HepG2 (cell line): ENCODE results near the gene PCDH11Y. TPM values are rescaled to one million over a fixed set of nuclear protein-coding genes. Genes with fewer than 3 reads are reported as not detected.
"Not testable (repeated sequence)": the region's sequence is repeated elsewhere in the genome, so short reads cannot be mapped to it uniquely, and the experiment has no call there.

Experiments
- ATAC-seq: fragments of 200-7000 bp; cut with Tn5 transposase; 3 replicates; pipeline ENCODE4 v1.9.1; 2020; ENCODE audit warnings: mild to moderate bottlenecking, moderate library complexity
- BruUV-seq: library from RNA; stranded (reverse); fragments of 400-500 nt; replicated peaks from 2 replicates; lab custom pipeline; 2021; lab: Mats Ljungman, UMichigan
- CTCF ChIA-PET: fragments of 300-600 bp; formaldehyde crosslinking; extraction: SDS; loops from one replicate; lab custom pipeline; 2021; ENCODE audit warnings: low total read pairs, inconsistent platforms, low intra/inter-chr PET ratio; lab: Yijun Ruan, JAX
- POLR2A ChIA-PET: fragments of 350-600 bp; sonication (Branson Sonifier 250); formaldehyde crosslinking; loops from one replicate; lab custom pipeline; 2020; ENCODE audit warnings: antibody characterized with exemption, inconsistent platforms; lab: Yijun Ruan, JAX
- DNase-seq: peaks from one replicate; pipeline ENCODE4 v3.0.0-alpha.2; 2015; ENCODE audit warnings: low spot score
- FAIRE-seq: peaks from 3 replicates; lab custom pipeline; 2011; peaks lifted over from hg19 to GRCh38; lab: Jason Lieb, UNC
- H2AFZ ChIP-seq: one replicate; pipeline ENCODE4 v1.6.1; 2011; ENCODE audit warnings: low read length, inconsistent platforms
- H3K27ac ChIP-seq: fragments of 300-600 bp; 3 replicates; pipeline ENCODE4 v1.8.0; 2011; ENCODE audit warnings: mixed run types, mild to moderate bottlenecking, mixed read lengths, low read length, inconsistent platforms; ENCODE audit not compliant: insufficient read depth; ENCODE audit errors: extremely low read length
- H3K27me3 ChIP-seq, 2 experiments: fragments of 200-600 bp in 1 of 2; 2 replicates in 1 of 2; 3 replicates in 1 of 2; pipeline versions ENCODE4 v1.6.0 to v1.8.0; 2011; ENCODE audit warnings: low read length in 2 of 2, mild to moderate bottlenecking in 2 of 2, moderate library complexity in 2 of 2, inconsistent platforms in 1 of 2; ENCODE audit not compliant: insufficient read depth in 2 of 2, control insufficient read depth in 1 of 2
- H3K36me3 ChIP-seq, 2 experiments: fragments of 200-600 bp in 1 of 2; replicated peaks in 1 of 2; 2 replicates in 1 of 2; 3 replicates in 1 of 2; pipeline versions ENCODE4 v1.5.1 to v1.8.0; 2011; ENCODE audit warnings: low read length in 2 of 2, inconsistent platforms in 1 of 2; ENCODE audit not compliant: insufficient read depth in 2 of 2, control insufficient read depth in 1 of 2
- H3K4me1 ChIP-seq: 2 replicates; pipeline ENCODE4 v1.5.1; 2012; ENCODE audit warnings: low read length, inconsistent platforms; ENCODE audit not compliant: insufficient read depth
- H3K4me2 ChIP-seq: 2 replicates; pipeline ENCODE4 v1.6.0; 2011; ENCODE audit warnings: low read depth, low read length, inconsistent platforms
- H3K4me3 ChIP-seq, 3 experiments: fragments of 200-600 bp in 1 of 3; sonication (generic), shearing (Covaris generic) in 1 of 3; replicated peaks in 1 of 3; 2 replicates each; pipeline ENCODE4 v1.5.1; 2011 to 2016; ENCODE audit warnings: low read length in 3 of 3, inconsistent platforms in 2 of 3, low read depth in 2 of 3, mild to moderate bottlenecking in 2 of 3, control low read depth in 1 of 3, mixed read lengths in 1 of 3; ENCODE audit not compliant: insufficient read depth in 1 of 3
- H3K79me2 ChIP-seq: one replicate; pipeline ENCODE4 v1.6.1; 2011; ENCODE audit warnings: low read length, inconsistent platforms; ENCODE audit not compliant: insufficient read depth
- H3K9ac ChIP-seq: 2 replicates; pipeline ENCODE4 v1.6.0; 2011; ENCODE audit warnings: mild to moderate bottlenecking, low read depth, low read length, inconsistent platforms; ENCODE audit not compliant: insufficient read depth
- H3K9me3 ChIP-seq: 2 replicates; pipeline ENCODE4 v1.5.1; 2012; ENCODE audit warnings: mild to moderate bottlenecking, low read length
- H4K20me1 ChIP-seq: 2 replicates; pipeline ENCODE4 v1.6.0; 2011; ENCODE audit warnings: inconsistent platforms, mild to moderate bottlenecking, low read length, moderate library complexity; ENCODE audit not compliant: insufficient read depth
- MAFF ChIP-seq: IDR thresholded peaks from 2 replicates; pipeline ENCODE4 v1.6.1; 2011; ENCODE audit warnings: low read depth, low read length, improper control_type of control experiment
- MAFK ChIP-seq, 2 experiments: IDR thresholded peaks in 1 of 2; conservative IDR thresholded peaks in 1 of 2; 2 replicates each; pipeline ENCODE4 v1.6.1; 2011; ENCODE audit warnings: improper control_type of control experiment in 2 of 2, low read length in 2 of 2
- WGBS: methylation state at CpG from one replicate; pipeline ENCODE4 v1.1.6; 2017; ENCODE audit warnings: low lambda C conversion rate; 5-methylcytosine and 5-hydroxymethylcytosine counted together
- in situ Hi-C: cut with HindIII; loops from 2 replicates; pipeline ENCODE4 v1.10.0; 2017; ENCODE audit warnings: low pct_unique_long_range_greater_than_20kb; ENCODE audit not compliant: extremely low pct_ligation_motif_present
- intact Hi-C: fragments of 100-400 bp; cut with micrococcal nuclease; formaldehyde crosslinking; loops from one replicate; pipeline ENCODE4 v1.10.0; 2022; ENCODE audit not compliant: unreplicated experiment
- polyA plus RNA-seq, 8 experiments: library from polyadenylated mRNA; depleted of rRNA in 3 of 8; stranded (reverse) in 7 of 8; unstranded in 1 of 8; fragments of >200 nt; fragmentation: Illumina TruSeq in 4 of 8; extraction: Trizol in 4 of 8; gene quantifications; 2 replicates each; pipeline versions ENCODE4 v1.2.1 to v1.2.3, GENCODE V29; 2011 to 2016; ENCODE audit warnings: low read depth in 4 of 8, missing spikeins in 1 of 8, mixed read lengths in 1 of 8; ENCODE audit not compliant: insufficient read depth in 1 of 8
- total RNA-seq, 5 experiments: library from RNA; depleted of rRNA; stranded (reverse); fragments of >200 nt; fragmentation: Illumina TruSeq; extraction: Trizol; gene quantifications; 2 replicates each; pipeline ENCODE4 v1.2.3, GENCODE V29; 2016; ENCODE audit warnings: low read depth in 1 of 5

The PCDH11Y gene
- total and polyA plus RNA-seq, 2 of the 13 experiments (the other 11 are each of a cell fraction or from before 2014, with no cell fraction given): under 0.01 TPM; not detected in 1

DNA sequence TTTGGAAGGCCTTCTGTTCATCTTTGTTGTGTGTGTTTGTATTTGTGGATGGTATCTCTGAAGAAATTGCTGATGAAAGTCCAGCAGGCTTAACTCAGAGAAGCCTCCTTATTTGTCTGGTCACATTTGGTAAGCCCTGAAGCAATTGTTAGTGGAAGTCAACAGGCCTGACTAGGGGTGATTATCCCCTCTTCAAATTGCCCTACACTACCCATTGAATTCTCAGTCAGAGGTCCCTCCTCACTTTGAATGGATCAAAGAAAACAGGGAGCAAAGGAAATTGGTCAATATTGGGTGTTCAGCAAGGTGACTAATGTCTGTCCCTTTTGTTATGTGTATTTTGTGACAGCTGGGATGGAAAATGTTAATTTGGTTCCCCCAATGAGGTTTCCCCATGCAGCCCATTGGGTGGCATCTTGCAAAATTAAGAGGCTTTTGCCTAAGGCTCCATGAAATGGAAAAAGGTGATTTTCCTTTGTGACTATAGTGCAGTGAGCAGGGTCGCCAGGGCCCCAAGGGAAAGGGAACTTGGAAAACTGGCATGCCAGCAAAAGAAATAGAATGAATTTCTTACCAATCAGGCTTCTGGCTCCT lies 709.8 kb downstream of the PCDH11Y start:
- H3K9me3 ChIP-seq, DNase-seq, POLR2A ChIA-PET, H3K4me2 ChIP-seq, H3K79me2 ChIP-seq, H3K9ac ChIP-seq, in situ Hi-C loops, ATAC-seq, CTCF ChIA-PET, H4K20me1 ChIP-seq, H3K27ac ChIP-seq, H2AFZ ChIP-seq, H3K36me3 ChIP-seq, BruUV-seq, intact Hi-C loops, H3K4me3 ChIP-seq, H3K27me3 ChIP-seq, FAIRE-seq, H3K4me1 ChIP-seq: not testable (repeated sequence)
- no CpG with 5 or more reads among the region's 1 CpG for WGBS

DNA sequence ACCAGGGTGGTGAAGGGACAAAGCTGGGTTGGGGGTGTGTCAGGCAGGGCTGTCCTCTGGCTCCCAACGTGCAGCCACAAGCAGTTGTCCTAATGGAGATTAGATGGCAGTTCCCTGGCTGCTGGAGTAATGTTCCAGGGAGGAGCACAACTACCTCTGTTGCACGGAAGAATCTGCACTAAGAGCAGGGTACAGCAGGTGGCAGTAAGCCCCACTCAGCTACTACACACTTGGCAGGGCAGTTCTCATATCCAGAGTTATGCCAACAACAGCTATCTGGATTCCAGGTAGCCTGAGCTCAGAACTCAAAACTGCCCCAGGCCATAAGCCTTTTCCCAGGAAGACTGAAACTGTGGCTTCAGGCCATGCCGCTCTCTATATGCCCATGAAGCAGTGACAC lies 761.3 kb downstream of the PCDH11Y start:
- H2AFZ ChIP-seq, H3K79me2 ChIP-seq, ATAC-seq, DNase-seq, BruUV-seq, H3K36me3 ChIP-seq, H3K4me2 ChIP-seq, CTCF ChIA-PET, in situ Hi-C loops, H3K4me3 ChIP-seq, H3K9me3 ChIP-seq, H3K27me3 ChIP-seq, FAIRE-seq, intact Hi-C loops, H3K27ac ChIP-seq, H3K9ac ChIP-seq, H3K4me1 ChIP-seq, H4K20me1 ChIP-seq, POLR2A ChIA-PET: not testable (repeated sequence)
- no CpG with 5 or more reads among the region's 3 CpGs for WGBS

DNA sequence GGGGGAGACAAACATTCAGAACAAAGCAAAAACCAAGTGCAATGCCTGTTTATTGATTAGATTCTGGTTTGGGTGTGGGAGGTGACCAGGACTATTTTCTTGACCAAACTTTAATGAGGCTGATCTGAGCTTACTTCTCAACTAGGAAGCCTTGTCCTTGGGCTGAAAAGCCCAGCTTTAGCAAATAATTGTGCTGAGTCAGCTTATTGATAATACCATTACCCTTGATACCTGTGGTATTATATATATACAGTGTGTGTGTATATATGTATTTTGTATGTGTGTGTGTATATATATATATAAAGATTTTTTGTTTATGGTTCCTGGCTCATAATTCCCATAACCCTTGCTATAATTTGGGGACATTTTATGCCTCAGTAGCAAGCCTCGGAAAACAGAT lies 776.4 kb downstream of the PCDH11Y start:
- H4K20me1 ChIP-seq, in situ Hi-C loops, H2AFZ ChIP-seq, H3K4me2 ChIP-seq, CTCF ChIA-PET, H3K36me3 ChIP-seq, DNase-seq, FAIRE-seq, ATAC-seq, H3K4me3 ChIP-seq, H3K27ac ChIP-seq, H3K9ac ChIP-seq, intact Hi-C loops, BruUV-seq, H3K79me2 ChIP-seq, H3K9me3 ChIP-seq, H3K4me1 ChIP-seq, POLR2A ChIA-PET, H3K27me3 ChIP-seq: not testable (repeated sequence)
- TF ChIP-seq MAFK (conservative IDR thresholded peaks at IDR 0.05 in 1 of 2, IDR thresholded peaks at IDR 0.05 in 1 of 2; ENCODE audit: low read length in 2 of 2) (peak; percentile 63 to 87), MAFF (peak; percentile 86)
- WGBS: 63% methylated on average over 1 of the region's 1 CpG
